Gastrocnemius medialis (tissue), 4 donors: ENCODE data around the gene BRI3.

ENCODE experiments used
- POLR2A ChIP-seq, 2 donors: fragments of 450-650 bp; IDR thresholded peaks; one replicate each; pipeline ENCODE4 v1.6.1; 2017; ENCODE audit warnings: antibody characterized with exemption in 2 of 2, mild to moderate bottlenecking in 2 of 2, moderate library complexity in 2 of 2
- TF ChIP-seq, protein P1 (sequence below), 5 experiments: fragments of 450-650 bp in 3 of 5; fragments of 200-600 bp in 2 of 5; sonication (generic) in 2 of 5; IDR thresholded peaks in 4 of 5; conservative IDR thresholded peaks in 1 of 5; 1 replicate in 4 of 5; 2 replicates in 1 of 5; pipeline ENCODE4 v1.5.1; 2016 to 2019; ENCODE audit warnings: antibody characterized with exemption in 5 of 5, mild to moderate bottlenecking in 3 of 5, moderate library complexity in 3 of 5

DNA sequence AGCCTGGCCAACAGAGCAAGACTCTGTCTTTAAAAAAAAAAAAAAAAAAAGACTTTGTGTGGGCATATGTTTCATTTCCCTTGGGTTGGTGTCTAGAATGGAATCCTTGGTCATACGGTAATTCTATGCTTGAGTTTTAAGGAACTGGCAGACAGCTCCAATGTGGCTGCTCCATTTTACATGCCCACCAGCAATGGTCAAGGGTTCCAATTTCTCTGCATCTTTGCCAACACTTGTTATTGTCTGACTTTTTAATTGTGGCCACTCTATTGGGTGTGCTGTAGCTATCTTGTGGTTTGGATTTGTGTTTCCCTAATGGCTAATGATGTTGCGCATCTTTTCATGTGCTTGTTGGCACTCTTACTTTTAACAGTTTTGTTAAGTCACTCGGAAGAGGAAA is 57.6 kb downstream of the BRI3 start:
- TF ChIP-seq, protein P1, sequence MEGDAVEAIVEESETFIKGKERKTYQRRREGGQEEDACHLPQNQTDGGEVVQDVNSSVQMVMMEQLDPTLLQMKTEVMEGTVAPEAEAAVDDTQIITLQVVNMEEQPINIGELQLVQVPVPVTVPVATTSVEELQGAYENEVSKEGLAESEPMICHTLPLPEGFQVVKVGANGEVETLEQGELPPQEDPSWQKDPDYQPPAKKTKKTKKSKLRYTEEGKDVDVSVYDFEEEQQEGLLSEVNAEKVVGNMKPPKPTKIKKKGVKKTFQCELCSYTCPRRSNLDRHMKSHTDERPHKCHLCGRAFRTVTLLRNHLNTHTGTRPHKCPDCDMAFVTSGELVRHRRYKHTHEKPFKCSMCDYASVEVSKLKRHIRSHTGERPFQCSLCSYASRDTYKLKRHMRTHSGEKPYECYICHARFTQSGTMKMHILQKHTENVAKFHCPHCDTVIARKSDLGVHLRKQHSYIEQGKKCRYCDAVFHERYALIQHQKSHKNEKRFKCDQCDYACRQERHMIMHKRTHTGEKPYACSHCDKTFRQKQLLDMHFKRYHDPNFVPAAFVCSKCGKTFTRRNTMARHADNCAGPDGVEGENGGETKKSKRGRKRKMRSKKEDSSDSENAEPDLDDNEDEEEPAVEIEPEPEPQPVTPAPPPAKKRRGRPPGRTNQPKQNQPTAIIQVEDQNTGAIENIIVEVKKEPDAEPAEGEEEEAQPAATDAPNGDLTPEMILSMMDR (IDR thresholded peaks at IDR 0.05 in 4 of 5, conservative IDR thresholded peaks at IDR 0.05 in 1 of 5), result no peak
- TF ChIP-seq POLR2A (IDR thresholded peaks at IDR 0.05), result no peak
